GM23248 (cell line): Measurements from ENCODE around the gene PNPT1. TPM values are rescaled to one million over a fixed set of nuclear protein-coding genes. Genes with fewer than 3 reads are reported as not detected.
"Not testable (repeated sequence)": the region's sequence is repeated elsewhere in the genome, so short reads cannot be mapped to it uniquely, and the experiment has no call there.

Experiments
- DNase-seq: peaks from one replicate; pipeline ENCODE4 v3.0.0-alpha.2; 2015
- H2AFZ ChIP-seq: fragments of 200-600 bp; sonication (generic); 2 replicates; pipeline ENCODE4 v1.6.1; 2016; ENCODE audit warnings: antibody characterized with exemption
- H3F3A ChIP-seq: fragments of 200-600 bp; sonication (generic); 2 replicates; pipeline ENCODE4 v1.6.1; 2016; ENCODE audit warnings: mild to moderate bottlenecking, antibody characterized with exemption, mixed run types; ENCODE audit not compliant: insufficient read depth
- H3K27ac ChIP-seq: fragments of 200-600 bp; sonication (generic); 2 replicates; pipeline ENCODE4 v1.5.1; 2016; ENCODE audit warnings: mild to moderate bottlenecking
- H3K27me3 ChIP-seq: fragments of 200-600 bp; sonication (generic); replicated peaks from 2 replicates; pipeline ENCODE4 v1.6.1; 2016; ENCODE audit warnings: mild to moderate bottlenecking; ENCODE audit not compliant: insufficient read depth
- H3K36me3 ChIP-seq: fragments of 200-600 bp; sonication (generic); 2 replicates; pipeline ENCODE4 v1.6.1; 2016; ENCODE audit warnings: low read depth, mild to moderate bottlenecking
- H3K4me1 ChIP-seq: fragments of 200-600 bp; sonication (generic); 2 replicates; pipeline ENCODE4 v1.6.1; 2016; ENCODE audit warnings: mild to moderate bottlenecking; ENCODE audit not compliant: insufficient read depth
- H3K4me2 ChIP-seq: fragments of 200-600 bp; sonication (generic); one replicate; pipeline ENCODE4 v1.6.1; 2016; ENCODE audit warnings: mild to moderate bottlenecking; ENCODE audit not compliant: unreplicated experiment
- H3K4me3 ChIP-seq: fragments of 200-600 bp; sonication (generic); 2 replicates; pipeline ENCODE4 v1.5.1; 2016; ENCODE audit warnings: mild to moderate bottlenecking
- H3K79me2 ChIP-seq: fragments of 200-600 bp; sonication (generic); 2 replicates; pipeline ENCODE4 v1.6.1; 2016; ENCODE audit warnings: mild to moderate bottlenecking; ENCODE audit not compliant: insufficient read depth
- H3K9ac ChIP-seq: fragments of 200-600 bp; sonication (generic); 2 replicates; pipeline ENCODE4 v1.6.1; 2016; ENCODE audit warnings: mild to moderate bottlenecking
- H3K9me2 ChIP-seq: fragments of 200-600 bp; sonication (generic); 2 replicates; pipeline ENCODE4 v1.6.1; 2016; ENCODE audit warnings: mixed run types, mild to moderate bottlenecking, moderate library complexity; ENCODE audit not compliant: insufficient read depth
- H3K9me3 ChIP-seq: fragments of 200-600 bp; sonication (generic); one replicate; pipeline ENCODE4 v1.6.1; 2017; ENCODE audit warnings: low read depth
- H4K20me1 ChIP-seq: fragments of 200-600 bp; sonication (generic); 2 replicates; pipeline ENCODE4 v1.6.0; 2016; ENCODE audit not compliant: insufficient read depth
- EZH2 ChIP-seq: fragments of 200-600 bp; sonication (generic); IDR thresholded peaks from 2 replicates; pipeline ENCODE4 v1.6.1; 2018; ENCODE audit warnings: antibody characterized with exemption, mild to moderate bottlenecking; ENCODE audit not compliant: insufficient read depth, poor library complexity, severe bottlenecking
- EZH2phosphoT487 ChIP-seq: fragments of 200-600 bp; sonication (generic); IDR thresholded peaks from 2 replicates; pipeline ENCODE4 v1.6.1; 2018; ENCODE audit warnings: antibody characterized with exemption, moderate library complexity, mild to moderate bottlenecking, low read depth; ENCODE audit not compliant: insufficient read depth
- WGBS, 2 experiments: methylation state at CpG; one replicate each; pipeline ENCODE4 v1.1.6; 2015 to 2017; ENCODE audit warnings: low lambda C conversion rate in 2 of 2, low coverage in 1 of 2; ENCODE audit errors: missing lambda C conversion rate in 2 of 2; 5-methylcytosine and 5-hydroxymethylcytosine counted together
- in situ Hi-C: fragments of 300-500 bp; cut with MboI; formaldehyde crosslinking; loops from 2 replicates; pipeline ENCODE4 v1.15.0; 2020
- polyA plus RNA-seq: library from polyadenylated mRNA; unstranded; fragments of >200 nt; fragmentation: Nextera tagmentation; extraction: Ambion mirVana; gene quantifications from 2 replicates; pipeline ENCODE4 v1.2.1, GENCODE V29; 2016
- total RNA-seq: library from RNA; depleted of rRNA; stranded (reverse); fragments of >200 nt; shearing (Covaris generic); gene quantifications from 2 replicates; pipeline ENCODE4 v1.2.3, GENCODE V29; 2014

The PNPT1 gene
- total and polyA plus RNA-seq, 2 experiments from 2014 or later, result 17.3 to 21.9 TPM

DNA sequence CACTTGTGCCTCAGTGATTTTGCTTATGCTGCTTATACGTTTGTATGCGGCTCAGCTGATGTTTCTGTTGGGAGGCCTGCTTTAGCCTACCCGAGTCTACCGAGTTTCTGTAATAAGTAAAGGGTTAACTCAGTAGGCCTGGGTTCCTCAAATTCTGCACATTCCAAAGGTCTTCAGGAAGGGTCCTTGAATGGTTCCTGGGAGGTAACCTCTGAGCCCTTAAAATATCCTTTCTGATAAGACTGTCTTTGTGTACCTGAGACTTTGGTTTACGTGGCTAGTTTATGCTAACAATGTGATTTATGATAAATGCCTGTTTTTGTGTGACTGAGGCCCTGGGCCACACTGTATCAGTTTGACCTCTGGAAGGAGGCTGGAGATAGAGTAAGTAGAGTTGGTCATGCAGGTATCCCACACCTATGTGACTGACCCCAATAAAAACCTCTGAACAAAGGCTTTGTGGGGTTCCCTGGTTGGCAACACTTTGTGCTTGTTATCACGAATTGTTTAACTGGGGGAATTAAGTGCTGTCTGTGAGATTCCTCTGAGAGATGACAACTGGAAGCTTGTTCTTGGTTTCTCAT is 18.9 kb upstream of the PNPT1 start:
- Histone ChIP-seq H3K36me3 (no peaks in the 10 kb centered on the region), H3K4me2 (no peak overlapping the region), H3K4me3 (no peak overlapping the region), H4K20me1 (no peaks in the 10 kb centered on the region), H3K9me3 (no peaks in the 10 kb centered on the region), H3K27me3 (no peaks in the 10 kb centered on the region; the same call in 1 of the 2 replicates), H3K9ac (no peak overlapping the region), H3K27ac (no peak overlapping the region), H3K79me2 (no peaks in the 10 kb centered on the region), H3K9me2 (no peaks in the 10 kb centered on the region), H3K4me1 (no peaks in the 10 kb centered on the region), H3F3A (no peaks in the 10 kb centered on the region), H2AFZ (no peak overlapping the region)
- DNase-seq, result no peak
- 58 to 63% methylated on average over 6 of the region's 6 CpGs for WGBS, 2 experiments
- no peak for TF ChIP-seq EZH2phosphoT487
- in situ Hi-C loops, result loop anchor here (10.0 kb wide), 1 partner anchor 412 kb away; no protein-coding TSS in a partner anchor

DNA sequence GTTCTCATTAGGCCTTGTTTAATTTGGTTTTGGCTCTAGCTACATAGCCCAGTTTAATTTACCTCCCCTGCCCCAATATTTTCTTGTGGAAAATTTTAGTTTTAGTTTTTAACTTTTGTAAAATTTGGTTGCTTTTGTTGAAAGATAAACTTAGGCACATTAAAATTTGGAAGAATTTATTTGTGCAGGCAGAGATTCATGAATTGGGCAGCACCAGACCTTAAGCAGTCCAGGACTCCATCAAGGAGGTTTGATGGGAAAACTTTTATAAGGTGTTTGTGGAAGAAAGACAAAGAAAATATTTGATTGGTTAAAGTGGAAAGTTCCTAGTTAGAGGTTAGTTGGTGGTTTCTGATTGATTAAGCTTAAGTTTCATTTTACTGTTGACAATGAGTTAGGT is 16.4 kb upstream of the PNPT1 start:
- DNase-seq, result no peak
- Histone ChIP-seq H3K4me2 (no peak overlapping the region), H3K4me3 (no peak overlapping the region), H3K9me3 (no peaks in the 10 kb centered on the region), H3K9ac (no peak overlapping the region), H3K27me3 (no peaks in the 10 kb centered on the region; the same call in 1 of the 2 replicates), H3K36me3 (no peaks in the 10 kb centered on the region), H3K4me1 (no peaks in the 10 kb centered on the region), H4K20me1 (no peaks in the 10 kb centered on the region), H3F3A (no peaks in the 10 kb centered on the region), H3K27ac (no peak overlapping the region), H2AFZ (no peak overlapping the region), H3K79me2 (no peaks in the 10 kb centered on the region), H3K9me2 (no peaks in the 10 kb centered on the region)
- TF ChIP-seq EZH2 (no peak), EZH2phosphoT487 (no peak)
- in situ Hi-C loops, result loop anchor here (10.0 kb wide), 1 partner anchor 415 kb away; no protein-coding TSS in a partner anchor

DNA sequence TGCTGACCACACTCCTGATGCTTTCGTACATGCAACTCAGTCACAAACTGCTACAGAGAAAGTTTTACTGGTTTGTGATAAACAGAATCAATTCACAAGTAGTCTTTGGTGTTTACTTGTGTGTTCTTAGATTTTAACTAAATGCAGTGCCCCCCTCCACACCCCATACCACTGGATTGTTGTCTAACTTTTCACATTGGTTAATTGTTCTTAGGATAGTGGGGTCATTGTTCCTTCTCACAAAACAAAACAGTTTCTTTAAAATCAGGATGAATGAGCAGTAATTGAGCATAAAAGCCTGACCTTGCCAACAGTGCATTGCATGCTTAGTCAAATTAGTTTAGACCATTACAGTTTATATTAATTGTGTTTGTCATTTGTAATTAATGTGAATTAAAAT is 14.1 kb upstream of the PNPT1 start:
- WGBS, 2 experiments, result 57 to 67% methylated on average over 1 of the region's 1 CpG
- no peaks in the 10 kb centered on the region for H3K79me2 ChIP-seq
- no peaks in the 10 kb centered on the region for H3K9me2 ChIP-seq
- H3K27ac ChIP-seq, result no peak overlapping the region
- H3K36me3 ChIP-seq, result no peaks in the 10 kb centered on the region
- in situ Hi-C loops, result no loop called here
- H3K4me2 ChIP-seq, result no peak overlapping the region
- H3K9ac ChIP-seq, result no peak overlapping the region
- H3F3A ChIP-seq, result no peaks in the 10 kb centered on the region
- no peaks in the 10 kb centered on the region; the same call in 1 of the 2 replicates for H3K27me3 ChIP-seq
- H3K4me3 ChIP-seq, result no peak overlapping the region
- no peak overlapping the region for H2AFZ ChIP-seq
- no peak for DNase-seq
- no peak for TF ChIP-seq EZH2phosphoT487
- TF ChIP-seq EZH2, result no peak
- H3K9me3 ChIP-seq, result no peaks in the 10 kb centered on the region
- H3K4me1 ChIP-seq, result no peaks in the 10 kb centered on the region
- H4K20me1 ChIP-seq, result no peaks in the 10 kb centered on the region

DNA sequence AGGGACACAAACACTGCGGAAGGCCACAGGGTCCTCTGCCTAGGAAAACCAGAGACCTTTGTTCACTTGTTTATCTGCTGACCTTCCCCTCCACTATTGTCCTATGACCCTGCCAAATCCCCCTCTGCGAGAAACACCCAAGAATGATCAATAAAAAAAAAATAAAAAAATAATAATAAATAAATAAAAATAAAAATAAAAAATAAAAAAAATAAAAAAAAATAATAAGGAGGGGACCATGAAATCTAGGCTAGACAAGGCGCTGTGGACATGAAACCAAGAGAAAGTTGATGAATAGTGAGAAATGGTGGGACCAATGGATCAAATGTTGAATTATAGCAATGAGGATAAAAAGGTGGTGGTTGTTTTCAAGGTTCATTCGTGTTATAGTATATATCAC is 12.6 kb upstream of the PNPT1 start:
- H3K27me3 ChIP-seq, H3F3A ChIP-seq, H4K20me1 ChIP-seq, DNase-seq, H3K9me3 ChIP-seq, H3K9ac ChIP-seq, H3K4me3 ChIP-seq, H3K9me2 ChIP-seq, in situ Hi-C loops, H3K4me2 ChIP-seq, H3K79me2 ChIP-seq, H3K27ac ChIP-seq, H3K36me3 ChIP-seq, H2AFZ ChIP-seq, H3K4me1 ChIP-seq: not testable (repeated sequence)
- WGBS, 2 experiments, result 48 to 55% methylated on average over 4 of the region's 4 CpGs
